Testis (tissue), 2 donors: ENCODE data around the gene CRACDL.

Source experiments
- CTCF ChIP-seq, 3 experiments: fragments of 450-650 bp in 2 of 3; fragments of 200-600 bp in 1 of 3; sonication (generic) in 1 of 3; IDR thresholded peaks; one replicate each; pipeline ENCODE4 v1.5.1; 2016 to 2019; ENCODE audit warnings: antibody characterized with exemption in 3 of 3, mild to moderate bottlenecking in 2 of 3, moderate library complexity in 1 of 3
- POLR2A ChIP-seq: fragments of 450-650 bp; IDR thresholded peaks from one replicate; pipeline ENCODE4 v1.6.1; 2017; ENCODE audit warnings: antibody characterized with exemption, mild to moderate bottlenecking, moderate library complexity

- TF ChIP-seq CTCF (IDR thresholded peaks at IDR 0.05) (no peak), POLR2A (no peak)
These were observed at the start of gene CRACDL for GRCh38 chr2:98935777-98936352.
